ENCODE data around the gene MKI67.
"Not testable (repeated sequence)": the region's sequence is repeated elsewhere in the genome, so short reads cannot be mapped to it uniquely, and the experiment has no call there.

MKI67 gene

GRCh38 chr10:128111696-128112095 lies 14.5 kb downstream of the MKI67 start:
- no peak for DNase-seq (ENCODE audit: low read depth in 1 of 2, low spot score in 1 of 2)

DNA sequence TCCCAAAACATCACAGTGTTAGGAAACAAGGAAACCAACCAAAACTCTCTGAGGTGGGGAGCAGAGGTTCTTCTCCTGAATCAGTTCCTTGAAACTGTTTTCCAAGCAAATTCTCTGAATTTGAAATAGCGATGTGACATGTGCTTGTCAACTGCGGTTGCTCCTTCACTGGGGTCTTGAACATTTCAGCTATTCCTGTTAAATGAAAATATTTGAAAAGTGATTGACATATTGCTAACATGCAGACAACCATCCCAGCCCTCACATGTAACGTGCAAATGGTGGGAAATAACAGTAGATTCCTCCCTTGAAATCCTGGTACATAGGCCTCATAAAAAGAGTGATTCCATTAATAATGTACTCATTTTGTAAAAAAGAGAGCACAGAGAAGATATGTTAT lies 15.9 kb downstream of the MKI67 start:
- no peak for DNase-seq (ENCODE audit: low read depth in 1 of 2, low spot score in 1 of 2)

DNA sequence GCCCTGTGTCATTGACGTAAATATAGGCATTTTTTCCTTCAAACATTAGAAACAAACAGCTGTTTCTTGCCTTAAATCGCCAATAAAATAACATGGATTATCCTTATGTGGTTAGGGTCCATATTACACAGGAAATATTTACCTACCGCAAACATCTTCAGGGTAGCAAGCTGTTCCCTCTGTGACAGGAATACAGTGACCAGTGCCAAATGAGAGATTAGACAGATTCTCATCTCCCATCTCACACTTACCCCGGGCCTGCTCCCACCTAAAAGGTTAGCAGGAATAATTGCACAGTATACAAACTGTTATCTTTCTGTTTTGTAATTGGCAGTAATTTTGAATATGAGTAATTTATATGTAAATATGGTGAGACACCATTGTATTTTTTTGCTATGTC lies 16.5 kb downstream of the MKI67 start:
- DNase-seq (ENCODE audit: low read depth in 1 of 2, low spot score in 1 of 2), result no peak

DNA sequence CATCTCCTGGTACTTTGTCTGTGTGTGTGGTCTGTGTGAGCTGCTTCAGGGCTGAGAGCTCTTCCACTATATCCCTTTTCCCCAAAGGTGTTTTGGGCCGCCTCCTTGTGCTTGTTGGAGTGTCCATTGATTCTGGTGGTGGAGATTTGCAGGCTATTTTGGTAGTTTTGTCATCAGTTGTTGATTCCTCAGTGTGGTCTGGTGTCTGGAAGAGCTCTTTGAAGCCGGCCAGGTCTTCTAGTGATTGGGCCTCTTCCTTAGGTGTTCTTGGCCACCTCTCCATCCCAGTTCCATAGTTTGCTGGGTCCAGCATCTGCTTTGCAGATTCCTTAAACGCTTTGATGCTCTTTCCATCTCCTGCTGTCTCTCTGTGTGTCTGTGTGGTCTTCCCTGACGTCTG lies 20.8 kb downstream of the MKI67 start:
- no peak for DNase-seq (ENCODE audit: low read depth in 1 of 2, low spot score in 1 of 2)

GRCh38 chr10:128103229-128103714 lies 23.0 kb downstream of the MKI67 start:
- no peak for DNase-seq (ENCODE audit: low read depth in 1 of 2, low spot score in 1 of 2)

GRCh38 chr10:128102480-128103228 lies 23.6 kb downstream of the MKI67 start:
- no peak for DNase-seq (ENCODE audit: low read depth in 1 of 2, low spot score in 1 of 2)

- DNase-seq (ENCODE audit: low read depth in 1 of 2, low spot score in 1 of 2), result no peak
Measured at GRCh38 chr10:128101901-128102300, 24.3 kb downstream of the MKI67 start.

DNA sequence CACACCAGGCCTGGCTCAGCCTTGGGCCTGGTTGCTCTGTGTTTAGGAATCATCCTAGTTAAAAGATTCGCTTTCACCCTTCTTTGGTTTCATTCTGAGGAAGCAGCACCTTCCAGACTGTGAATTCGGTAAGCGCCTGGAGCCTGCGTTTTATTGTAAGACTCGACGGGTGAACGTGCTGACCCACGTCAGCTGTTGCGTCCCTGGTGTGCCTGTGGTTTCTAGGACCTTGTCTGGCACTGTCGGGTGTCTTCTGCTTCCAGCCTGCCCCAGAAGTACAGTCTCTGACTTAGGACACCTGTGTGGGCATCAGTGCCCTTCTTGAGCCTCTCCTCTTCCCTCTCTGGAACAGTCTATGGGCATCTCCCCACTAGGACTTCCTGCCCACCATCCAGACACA lies 26.3 kb downstream of the MKI67 start:
- no peak for DNase-seq (ENCODE audit: low read depth in 1 of 2, low spot score in 1 of 2)

DNA sequence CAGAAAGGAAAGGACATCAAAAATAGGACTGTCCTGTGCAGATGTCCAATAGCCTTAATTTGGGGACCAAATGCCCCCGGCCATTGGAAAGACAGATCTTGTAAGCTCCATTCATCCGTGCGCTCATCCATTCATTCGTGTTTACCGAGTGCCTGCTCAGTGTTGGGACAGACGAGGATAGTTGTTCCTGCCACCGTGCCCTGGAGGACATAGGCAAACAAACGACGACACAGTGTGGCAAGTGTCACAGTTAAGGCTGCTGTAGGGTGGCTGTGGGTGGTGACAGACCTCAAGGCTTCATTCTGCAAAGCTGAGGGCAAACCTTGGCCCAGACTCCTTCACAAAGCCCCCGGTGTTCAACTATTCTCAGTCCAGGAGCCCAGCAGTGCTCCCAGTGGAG lies 27.6 kb downstream of the MKI67 start:
- DNase-seq (ENCODE audit: low read depth in 1 of 2, low spot score in 1 of 2), result no peak

- no peak for DNase-seq (ENCODE audit: low read depth in 1 of 2, low spot score in 1 of 2)
Measured at GRCh38 chr10:128097783-128098182, 28.4 kb downstream of the MKI67 start.

DNA sequence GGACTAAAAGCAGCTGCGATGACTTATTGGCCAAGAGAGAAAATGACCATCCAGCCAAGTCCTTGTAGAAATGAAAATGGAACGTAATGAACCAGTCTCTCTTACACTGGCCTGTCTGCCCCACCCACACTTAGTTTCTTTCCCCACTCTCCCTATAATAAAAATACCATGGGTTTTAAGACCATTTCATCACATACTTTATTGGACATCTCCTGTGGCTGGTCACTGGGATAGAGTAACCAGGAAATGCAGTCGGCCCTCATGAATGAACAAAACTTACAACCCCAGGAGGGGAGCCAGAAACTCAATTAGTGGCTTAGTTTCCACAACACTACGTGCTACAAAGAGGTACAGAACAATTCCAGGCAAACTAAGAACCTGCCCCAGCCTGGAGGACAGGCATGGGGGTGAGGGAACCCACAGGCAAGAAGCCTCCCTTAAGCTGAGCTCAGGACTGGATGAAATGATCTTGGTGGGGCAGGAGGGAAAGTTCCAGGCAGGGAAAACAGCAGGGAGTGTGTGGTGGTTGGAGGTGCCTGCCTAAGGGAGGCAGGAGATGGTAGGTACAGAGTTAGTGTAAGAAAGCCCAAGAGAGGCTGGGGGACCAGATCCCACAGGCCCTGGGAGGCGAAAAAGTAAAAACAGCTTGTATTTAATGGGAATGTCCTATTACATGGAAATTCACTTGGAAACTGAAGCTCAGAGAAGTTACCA lies 29.6 kb downstream of the MKI67 start:
- no peak for DNase-seq (ENCODE audit: low read depth in 1 of 2, low spot score in 1 of 2)

- no peak for DNase-seq (ENCODE audit: low read depth in 1 of 2, low spot score in 1 of 2)
Measured at GRCh38 chr10:128095753-128096469, 30.3 kb downstream of the MKI67 start.

DNA sequence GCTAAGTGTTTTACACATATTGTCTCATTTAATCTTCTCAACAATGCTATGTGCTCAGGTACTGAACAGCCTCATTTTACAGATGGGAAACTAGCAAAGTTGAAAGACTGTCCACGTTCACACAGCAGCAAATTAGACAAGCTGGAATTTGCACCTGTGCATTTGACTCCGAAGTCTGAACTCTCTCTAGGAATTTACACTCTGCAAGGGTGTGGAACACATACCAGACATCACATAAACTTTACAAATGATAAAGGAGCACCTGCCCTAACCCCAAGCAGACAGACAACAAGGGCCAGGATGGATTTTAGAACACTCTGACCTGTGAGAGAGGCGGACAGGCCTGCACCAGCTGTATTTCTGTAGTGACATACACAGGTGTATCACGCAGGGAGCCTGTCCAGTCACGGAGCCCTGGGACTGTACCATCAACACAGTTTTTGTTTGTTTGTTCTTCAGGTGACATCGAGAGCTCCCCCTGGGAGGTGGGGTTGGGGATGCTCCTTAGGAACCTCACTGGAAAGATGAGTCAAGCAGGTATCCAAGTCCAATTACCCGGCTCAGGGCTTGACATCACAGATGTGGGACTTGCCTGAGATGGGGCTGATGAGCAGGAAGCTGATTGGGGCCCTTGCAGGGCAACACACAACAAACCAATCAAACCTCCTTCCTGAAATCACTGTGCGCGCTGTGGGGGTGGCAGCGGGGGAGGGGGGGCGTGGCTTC lies 31.0 kb downstream of the MKI67 start:
- no peak for DNase-seq (ENCODE audit: low read depth in 1 of 2, low spot score in 1 of 2)

GRCh38 chr10:128094596-128094995 lies 31.6 kb downstream of the MKI67 start:
- DNase-seq (ENCODE audit: low read depth in 1 of 2, low spot score in 1 of 2), result not testable (repeated sequence)

- DNase-seq (ENCODE audit: low read depth in 1 of 2, low spot score in 1 of 2), result no peak
Measured at GRCh38 chr10:128092454-128092853, 33.8 kb downstream of the MKI67 start.

DNA sequence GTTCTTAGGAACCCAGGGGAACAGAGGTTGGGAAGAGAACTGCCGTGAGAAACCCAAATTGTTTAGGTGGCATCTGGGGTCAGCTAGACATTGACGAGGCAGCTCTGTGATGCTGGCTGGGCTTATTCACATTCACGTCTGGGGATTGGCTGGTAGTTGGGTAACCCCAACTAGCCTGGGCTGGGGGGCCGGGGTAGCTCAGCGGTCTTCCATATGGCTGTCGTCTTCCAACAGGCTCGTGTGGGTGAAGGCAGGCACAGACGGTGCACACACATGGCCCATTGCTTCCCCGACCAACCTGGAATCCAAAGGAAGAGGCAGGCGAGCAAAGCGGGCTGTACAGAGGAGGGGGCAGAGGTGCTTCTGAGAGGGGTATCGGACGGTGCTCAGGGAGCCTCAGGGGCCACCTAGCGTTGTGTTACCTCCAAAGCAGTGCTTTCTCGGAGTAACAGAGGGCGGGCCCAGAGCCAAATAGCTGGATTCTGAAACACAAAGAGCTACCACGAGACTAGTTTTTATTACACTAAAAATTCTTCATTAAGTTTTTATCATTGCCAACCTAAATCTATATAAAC lies 34.5 kb downstream of the MKI67 start:
- no peak for DNase-seq (ENCODE audit: low read depth in 1 of 2, low spot score in 1 of 2)

DNA sequence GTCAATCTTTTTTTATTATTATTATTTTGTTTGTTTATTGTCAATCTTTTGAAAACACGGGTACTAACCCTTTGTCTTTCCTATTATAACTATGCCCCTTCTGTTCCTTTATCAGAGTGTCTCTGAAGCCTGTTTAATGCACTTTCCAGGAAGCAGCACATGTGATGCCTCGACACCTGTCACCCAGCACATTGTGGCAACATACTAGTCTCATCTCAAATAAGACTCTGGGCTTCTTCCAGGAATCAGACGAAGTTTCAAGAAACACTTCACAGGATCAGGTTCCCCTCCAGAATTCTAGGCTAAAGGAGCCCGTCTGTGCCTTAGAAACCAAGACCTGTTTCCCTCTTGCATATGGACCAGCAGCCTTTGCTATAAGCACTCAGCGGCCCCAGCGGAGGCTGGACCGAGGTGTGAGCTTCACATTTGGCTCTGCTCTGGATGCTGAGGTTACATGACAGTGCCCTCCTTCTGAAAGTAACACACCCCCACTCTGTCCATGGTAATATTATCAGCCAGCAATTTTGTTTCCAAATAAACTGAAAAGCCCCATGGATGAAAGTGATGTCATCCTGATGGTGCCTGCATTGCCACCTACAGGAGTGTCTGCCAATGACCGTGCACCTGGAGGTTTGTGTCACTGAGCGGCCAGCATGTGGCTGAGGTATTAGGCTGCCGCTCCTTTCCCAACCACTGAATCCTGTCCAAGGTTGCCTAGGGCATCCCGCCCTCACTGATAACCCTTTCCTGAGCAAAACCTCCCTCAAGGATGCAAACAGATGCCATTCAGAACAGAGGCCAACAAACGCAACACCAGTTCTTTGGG lies 38.1 kb downstream of the MKI67 start:
- DNase-seq (ENCODE audit: low read depth in 1 of 2, low spot score in 1 of 2), result no peak

DNA sequence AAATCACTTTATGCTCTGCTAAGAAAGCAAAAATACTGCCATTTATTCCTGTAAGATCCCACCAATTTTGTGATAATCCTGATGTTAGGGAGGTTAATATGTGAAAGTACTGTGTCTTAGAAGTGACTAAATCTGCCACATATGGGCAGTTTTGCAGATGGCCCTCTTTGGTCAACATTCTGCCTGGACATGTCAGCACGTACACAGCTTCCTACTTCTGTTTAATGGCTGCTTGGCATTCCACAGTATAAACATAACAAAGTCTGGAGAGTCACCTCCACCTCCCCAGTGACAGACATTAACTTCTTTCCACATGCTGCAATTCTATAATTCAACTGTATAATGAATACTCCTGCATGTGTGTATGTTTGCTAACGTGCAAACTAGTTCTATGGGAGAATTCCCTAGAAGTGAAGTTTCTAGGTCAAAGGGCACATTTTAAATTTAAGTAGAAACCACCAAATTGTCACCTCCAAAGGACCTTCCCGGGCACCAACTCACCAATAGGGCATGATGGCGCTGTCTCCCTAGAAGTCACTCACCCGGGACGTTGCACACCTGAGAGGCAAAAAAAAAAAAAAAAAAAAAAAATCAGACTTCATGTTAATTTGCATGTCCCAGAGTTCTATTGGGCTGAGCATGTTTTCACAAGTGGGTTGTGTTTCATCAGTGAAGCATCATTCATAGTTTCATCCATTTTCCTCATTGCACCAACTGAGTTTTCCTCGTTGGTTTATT lies 38.9 kb downstream of the MKI67 start:
- no peak for DNase-seq (ENCODE audit: low read depth in 1 of 2, low spot score in 1 of 2)
